HG03025 (cell line): ENCODE measurements around the gene NUDT1.

ENCODE experiments used
- ATAC-seq: cut with Tn5 transposase; IDR thresholded peaks from one replicate; pipeline ENCODE4 v1.9.1; 2021; ENCODE audit warnings: mild to moderate bottlenecking, moderate library complexity; ENCODE audit not compliant: unreplicated experiment, low FRiP score

Gene NUDT1

GRCh38 chr7:2241580-2242540 is at the start of gene NUDT1, which contains the start of gene MRM2:
TSS of gene NUDT1 (plus strand) at chr7:2242226. CDS start at chr7:2244575, 2,349 bp downstream.
TSS of gene MRM2 (minus strand) at chr7:2242205. CDS start at chr7:2242169, 36 bp downstream.
- peak; percentile 60 for ATAC-seq

- ATAC-seq = no peak
These were observed 49.0 kb upstream of the NUDT1 start for GRCh38 chr7:2192831-2193534.

- ATAC-seq = no peak
These were observed 48.3 kb upstream of the NUDT1 start for GRCh38 chr7:2193575-2194305.

- ATAC-seq = no peak
These were observed 46.4 kb upstream of the NUDT1 start for GRCh38 chr7:2195400-2196246.

- ATAC-seq = no peak
These were observed 45.3 kb upstream of the NUDT1 start for GRCh38 chr7:2196381-2197378.

GRCh38 chr7:2197436-2198155 is 44.4 kb upstream of the NUDT1 start:
- ATAC-seq = no peak

GRCh38 chr7:2198206-2198605 is 43.8 kb upstream of the NUDT1 start:
- ATAC-seq = no peak

- no peak for ATAC-seq
These were observed 43.3 kb upstream of the NUDT1 start for GRCh38 chr7:2198760-2199159.

- ATAC-seq = no peak
These were observed 42.5 kb upstream of the NUDT1 start for GRCh38 chr7:2199528-2199927.

GRCh38 chr7:2199956-2200583 is 42.0 kb upstream of the NUDT1 start:
- ATAC-seq = no peak

- no peak for ATAC-seq
These were observed 41.4 kb upstream of the NUDT1 start for GRCh38 chr7:2200584-2200980.

- no peak for ATAC-seq
These were observed 40.9 kb upstream of the NUDT1 start for GRCh38 chr7:2201128-2201527.

GRCh38 chr7:2201686-2202360 is 40.2 kb upstream of the NUDT1 start:
- ATAC-seq = no peak

- ATAC-seq = no peak
These were observed 39.7 kb upstream of the NUDT1 start for GRCh38 chr7:2202361-2202761.

- no peak for ATAC-seq
These were observed 38.9 kb upstream of the NUDT1 start for GRCh38 chr7:2202901-2203765.

GRCh38 chr7:2203766-2204300 is 38.2 kb upstream of the NUDT1 start:
- ATAC-seq = no peak
